HepG2 (cell line): Measurements from ENCODE around the gene HEXIM1. TPM values are rescaled to one million over a fixed set of nuclear protein-coding genes. Genes with fewer than 3 reads are reported as not detected.

Experiments used
- ATF5 ChIP-seq: sonication (generic); formaldehyde crosslinking; IDR thresholded peaks from 2 replicates; pipeline ENCODE4 v1.4.0; 2020; ENCODE audit warnings: mild to moderate bottlenecking, low read depth, missing genetic modification reagents
- ELF3 ChIP-seq: IDR thresholded peaks from 2 replicates; pipeline ENCODE4 v1.6.1; 2016; ENCODE audit warnings: missing genetic modification reagents, missing compliant biosample characterization
- GFI1 ChIP-seq: sonication (generic); formaldehyde crosslinking; IDR thresholded peaks from 2 replicates; pipeline ENCODE4 v1.5.0; 2020; ENCODE audit warnings: missing genetic modification reagents, mild to moderate bottlenecking, borderline replicate concordance
- MAF1 ChIP-seq: sonication (generic); formaldehyde crosslinking; IDR thresholded peaks from 2 replicates; pipeline ENCODE4 v1.5.0; 2020; ENCODE audit warnings: missing genetic modification reagents, borderline replicate concordance
- NCOA1 ChIP-seq: sonication (generic); formaldehyde crosslinking; IDR thresholded peaks from 2 replicates; pipeline ENCODE4 v1.9.0; 2021; ENCODE audit warnings: missing genetic modification reagents
- SRSF1 ChIP-seq: fragments of 200-400 bp; formaldehyde crosslinking; optimal IDR thresholded peaks from 2 replicates; pipeline ENCODE3; 2017; ENCODE audit warnings: mild to moderate bottlenecking, low read depth, low read length, moderate library complexity
- TFAP4 ChIP-seq: sonication (generic); IDR thresholded peaks from 2 replicates; pipeline ENCODE4 v1.6.1; 2016; ENCODE audit warnings: low read depth, borderline replicate concordance
- THYN1 ChIP-seq: sonication (generic); formaldehyde crosslinking; IDR thresholded peaks from 2 replicates; pipeline ENCODE4 v1.8.1; 2023; ENCODE audit warnings: low read depth, mild to moderate bottlenecking, moderate library complexity, missing genetic modification reagents, borderline replicate concordance
- YY1 ChIP-seq: IDR thresholded peaks from 2 replicates; pipeline ENCODE4 v1.6.1; 2011; ENCODE audit warnings: low read length, low read depth, moderate library complexity, mild to moderate bottlenecking; ENCODE audit not compliant: insufficient read depth, insufficient replicate concordance
- ZFP90 ChIP-seq: sonication (generic); formaldehyde crosslinking; IDR thresholded peaks from 2 replicates; pipeline ENCODE4 v1.8.0; 2022; ENCODE audit warnings: missing genetic modification reagents, mild to moderate bottlenecking, inconsistent platforms, borderline replicate concordance
- ZMYM2 ChIP-seq: sonication (generic); formaldehyde crosslinking; IDR thresholded peaks from 2 replicates; pipeline ENCODE4 v1.8.0; 2022; ENCODE audit warnings: mild to moderate bottlenecking, missing genetic modification reagents
- ZNF510 ChIP-seq: sonication (generic); formaldehyde crosslinking; IDR thresholded peaks from 2 replicates; pipeline ENCODE4 v1.4.0; 2020; ENCODE audit warnings: low read depth, mild to moderate bottlenecking, missing genetic modification reagents
- ZNF589 ChIP-seq: sonication (generic); formaldehyde crosslinking; conservative IDR thresholded peaks from 2 replicates; pipeline ENCODE4 v1.8.0; 2022; ENCODE audit warnings: mild to moderate bottlenecking, moderate library complexity, missing genetic modification reagents
- ZNF616 ChIP-seq: sonication (generic); formaldehyde crosslinking; IDR thresholded peaks from 2 replicates; pipeline ENCODE4 v1.5.0; 2020; ENCODE audit warnings: low read depth, mild to moderate bottlenecking, missing genetic modification reagents
- ZNF691 ChIP-seq: sonication (generic); formaldehyde crosslinking; IDR thresholded peaks from 2 replicates; pipeline ENCODE4 v1.4.0; 2020; ENCODE audit warnings: missing genetic modification reagents, low read depth, mild to moderate bottlenecking, borderline replicate concordance
- ZNF879 ChIP-seq: sonication (generic); formaldehyde crosslinking; IDR thresholded peaks from 2 replicates; pipeline ENCODE4 v1.8.1; 2023; ENCODE audit warnings: missing genetic modification reagents
- ZSCAN20 ChIP-seq: sonication (generic); formaldehyde crosslinking; IDR thresholded peaks from 2 replicates; pipeline ENCODE4 v1.4.0; 2020; ENCODE audit warnings: missing genetic modification reagents, mild to moderate bottlenecking, borderline replicate concordance
- polyA plus RNA-seq, 8 experiments: library from polyadenylated mRNA; depleted of rRNA in 3 of 8; stranded (reverse) in 7 of 8; unstranded in 1 of 8; fragments of >200 nt; fragmentation: Illumina TruSeq in 4 of 8; extraction: Trizol in 4 of 8; gene quantifications; 2 replicates each; pipeline versions ENCODE4 v1.2.1 to v1.2.3, GENCODE V29; 2011 to 2016; ENCODE audit warnings: low read depth in 4 of 8, missing spikeins in 1 of 8, mixed read lengths in 1 of 8; ENCODE audit not compliant: insufficient read depth in 1 of 8
- total RNA-seq, 5 experiments: library from RNA; depleted of rRNA; stranded (reverse); fragments of >200 nt; fragmentation: Illumina TruSeq; extraction: Trizol; gene quantifications; 2 replicates each; pipeline ENCODE4 v1.2.3, GENCODE V29; 2016; ENCODE audit warnings: low read depth in 1 of 5
- TF ChIP-seq, protein P1 (sequence below): sonication (generic); formaldehyde crosslinking; IDR thresholded peaks from 2 replicates; pipeline ENCODE4 v1.5.1; 2020; ENCODE audit warnings: mild to moderate bottlenecking, missing genetic modification reagents, moderate library complexity
- TF ChIP-seq, protein P2 (sequence below): sonication (generic); formaldehyde crosslinking; IDR thresholded peaks from 2 replicates; pipeline ENCODE4 v1.8.0; 2023; ENCODE audit warnings: mild to moderate bottlenecking, missing genetic modification reagents
- TF ChIP-seq, protein P3 (sequence below): sonication (generic); formaldehyde crosslinking; IDR thresholded peaks from 2 replicates; pipeline ENCODE4 v1.8.0; 2022; ENCODE audit warnings: mild to moderate bottlenecking, missing genetic modification reagents, moderate library complexity
- TF ChIP-seq, protein P4 (sequence below): IDR thresholded peaks from 2 replicates; pipeline ENCODE4 v1.6.1; 2016; ENCODE audit warnings: low read depth

Gene HEXIM1
- total and polyA plus RNA-seq, 2 of the 13 experiments (the other 11 are each of a cell fraction or from before 2014, with no cell fraction given) = 10.5 to 16.6 TPM

- TF ChIP-seq ZSCAN20 (peak; percentile 95), SRSF1 (peak; percentile 99), ZNF691 (CRISPR knock-in tag) (peak; percentile 95), ZNF510 (CRISPR knock-in tag) (peak; percentile 47; the same call in 1 of the 2 replicates), NCOA1 (CRISPR knock-in tag) (peak; percentile 85; the same call in 1 of the 2 replicates), ZNF589 (CRISPR knock-in tag) (no peak; the same call in 1 of the 2 replicates), ELF3 (no peak), ATF5 (peak; percentile 75; the same call in 1 of the 2 replicates), ZNF616 (CRISPR knock-in tag) (peak; percentile 78; the same call in 1 of the 2 replicates), ZNF879 (CRISPR knock-in tag) (peak; percentile 61; the same call in 1 of the 2 replicates), ZFP90 (CRISPR knock-in tag) (peak; percentile 79), MAF1 (CRISPR knock-in tag) (peak; percentile 76; the same call in 1 of the 2 replicates), GFI1 (CRISPR knock-in tag) (peak; percentile 20), YY1 (no peak), ZMYM2 (CRISPR knock-in tag) (peak; percentile 87), THYN1 (CRISPR knock-in tag) (no peak), TFAP4 (peak; percentile 97)
- TF ChIP-seq, protein P1, sequence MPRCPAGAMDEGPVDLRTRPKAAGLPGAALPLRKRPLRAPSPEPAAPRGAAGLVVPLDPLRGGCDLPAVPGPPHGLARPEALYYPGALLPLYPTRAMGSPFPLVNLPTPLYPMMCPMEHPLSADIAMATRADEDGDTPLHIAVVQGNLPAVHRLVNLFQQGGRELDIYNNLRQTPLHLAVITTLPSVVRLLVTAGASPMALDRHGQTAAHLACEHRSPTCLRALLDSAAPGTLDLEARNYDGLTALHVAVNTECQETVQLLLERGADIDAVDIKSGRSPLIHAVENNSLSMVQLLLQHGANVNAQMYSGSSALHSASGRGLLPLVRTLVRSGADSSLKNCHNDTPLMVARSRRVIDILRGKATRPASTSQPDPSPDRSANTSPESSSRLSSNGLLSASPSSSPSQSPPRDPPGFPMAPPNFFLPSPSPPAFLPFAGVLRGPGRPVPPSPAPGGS = 0 out of 2 replicates have a peak, but pooled peaks have one; percentile 65
- TF ChIP-seq, protein P2, sequence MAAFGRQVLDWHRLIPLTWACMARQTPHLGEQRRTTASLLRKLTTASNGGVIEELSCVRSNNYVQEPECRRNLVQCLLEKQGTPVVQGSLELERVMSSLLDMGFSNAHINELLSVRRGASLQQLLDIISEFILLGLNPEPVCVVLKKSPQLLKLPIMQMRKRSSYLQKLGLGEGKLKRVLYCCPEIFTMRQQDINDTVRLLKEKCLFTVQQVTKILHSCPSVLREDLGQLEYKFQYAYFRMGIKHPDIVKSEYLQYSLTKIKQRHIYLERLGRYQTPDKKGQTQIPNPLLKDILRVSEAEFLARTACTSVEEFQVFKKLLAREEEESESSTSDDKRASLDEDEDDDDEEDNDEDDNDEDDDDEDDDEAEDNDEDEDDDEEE = peak; percentile 97
- TF ChIP-seq, protein P3, sequence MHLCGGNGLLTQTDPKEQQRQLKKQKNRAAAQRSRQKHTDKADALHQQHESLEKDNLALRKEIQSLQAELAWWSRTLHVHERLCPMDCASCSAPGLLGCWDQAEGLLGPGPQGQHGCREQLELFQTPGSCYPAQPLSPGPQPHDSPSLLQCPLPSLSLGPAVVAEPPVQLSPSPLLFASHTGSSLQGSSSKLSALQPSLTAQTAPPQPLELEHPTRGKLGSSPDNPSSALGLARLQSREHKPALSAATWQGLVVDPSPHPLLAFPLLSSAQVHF = no peak
- TF ChIP-seq, protein P4, sequence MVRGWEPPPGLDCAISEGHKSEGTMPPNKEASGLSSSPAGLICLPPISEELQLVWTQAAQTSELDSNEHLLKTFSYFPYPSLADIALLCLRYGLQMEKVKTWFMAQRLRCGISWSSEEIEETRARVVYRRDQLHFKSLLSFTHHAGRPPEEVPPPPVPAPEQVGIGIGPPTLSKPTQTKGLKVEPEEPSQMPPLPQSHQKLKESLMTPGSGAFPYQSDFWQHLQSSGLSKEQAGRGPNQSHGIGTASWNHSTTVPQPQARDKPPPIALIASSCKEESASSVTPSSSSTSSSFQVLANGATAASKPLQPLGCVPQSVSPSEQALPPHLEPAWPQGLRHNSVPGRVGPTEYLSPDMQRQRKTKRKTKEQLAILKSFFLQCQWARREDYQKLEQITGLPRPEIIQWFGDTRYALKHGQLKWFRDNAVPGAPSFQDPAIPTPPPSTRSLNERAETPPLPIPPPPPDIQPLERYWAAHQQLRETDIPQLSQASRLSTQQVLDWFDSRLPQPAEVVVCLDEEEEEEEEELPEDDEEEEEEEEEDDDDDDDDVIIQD (CRISPR knock-in tag) = no peak
These were observed 12.4 kb downstream of the HEXIM1 start (continued) for GRCh38 chr17:45160447-45161287.
